Measurements from ENCODE around the gene JAM3. TPM values are rescaled to one million over a fixed set of nuclear protein-coding genes. Genes with fewer than 3 reads are reported as not detected.

JAM3 gene
- total RNA-seq, 1 donor = 57.5 TPM

GRCh38 chr11:134125507-134125906 is 56.6 kb downstream of the JAM3 start:
- no peaks in the 10 kb centered on the region for H3K36me3 ChIP-seq (ENCODE audit: insufficient read depth, low read length)
- H3K9me3 ChIP-seq (ENCODE audit: low read depth, low read length) = no peaks in the 10 kb centered on the region
- peaks cover 32% of the 10 kb centered on the region for H3K4me1 ChIP-seq (ENCODE audit: insufficient read depth, low read length)
- H3K79me2 ChIP-seq (ENCODE audit: insufficient read depth, low read length) = no peaks in the 10 kb centered on the region
- peak overlapping the region; percentile 60 for H3K27ac ChIP-seq (ENCODE audit: low read depth, low read length)
- peak overlapping the region; percentile 76 for H3K4me3 ChIP-seq (ENCODE audit: insufficient read depth, low read length)
- DNase-seq (ENCODE audit: insufficient read length, low spot score, missing footprints) = peak; percentile 67
- H2AFZ ChIP-seq (ENCODE audit: low read length) = peak overlapping the region; percentile 56
- H3K27me3 ChIP-seq (ENCODE audit: insufficient read depth, low read length) = no peaks in the 10 kb centered on the region
- TF ChIP-seq, protein P1, sequence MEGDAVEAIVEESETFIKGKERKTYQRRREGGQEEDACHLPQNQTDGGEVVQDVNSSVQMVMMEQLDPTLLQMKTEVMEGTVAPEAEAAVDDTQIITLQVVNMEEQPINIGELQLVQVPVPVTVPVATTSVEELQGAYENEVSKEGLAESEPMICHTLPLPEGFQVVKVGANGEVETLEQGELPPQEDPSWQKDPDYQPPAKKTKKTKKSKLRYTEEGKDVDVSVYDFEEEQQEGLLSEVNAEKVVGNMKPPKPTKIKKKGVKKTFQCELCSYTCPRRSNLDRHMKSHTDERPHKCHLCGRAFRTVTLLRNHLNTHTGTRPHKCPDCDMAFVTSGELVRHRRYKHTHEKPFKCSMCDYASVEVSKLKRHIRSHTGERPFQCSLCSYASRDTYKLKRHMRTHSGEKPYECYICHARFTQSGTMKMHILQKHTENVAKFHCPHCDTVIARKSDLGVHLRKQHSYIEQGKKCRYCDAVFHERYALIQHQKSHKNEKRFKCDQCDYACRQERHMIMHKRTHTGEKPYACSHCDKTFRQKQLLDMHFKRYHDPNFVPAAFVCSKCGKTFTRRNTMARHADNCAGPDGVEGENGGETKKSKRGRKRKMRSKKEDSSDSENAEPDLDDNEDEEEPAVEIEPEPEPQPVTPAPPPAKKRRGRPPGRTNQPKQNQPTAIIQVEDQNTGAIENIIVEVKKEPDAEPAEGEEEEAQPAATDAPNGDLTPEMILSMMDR (IDR thresholded peaks at IDR 0.05; ENCODE audit: extremely low read depth, low read depth, low read length) = no peak
- H3K4me2 ChIP-seq (ENCODE audit: insufficient read depth, low read length) = peak overlapping the region; percentile 92
- H4K20me1 ChIP-seq (ENCODE audit: insufficient read depth, low read length) = peaks cover 6% of the 10 kb centered on the region

- H3K36me3 ChIP-seq (ENCODE audit: insufficient read depth, low read length) = no peaks in the 10 kb centered on the region
- H4K20me1 ChIP-seq (ENCODE audit: insufficient read depth, low read length) = peaks cover 6% of the 10 kb centered on the region
- peaks cover 24% of the 10 kb centered on the region for H3K4me1 ChIP-seq (ENCODE audit: insufficient read depth, low read length)
- H3K27me3 ChIP-seq (ENCODE audit: insufficient read depth, low read length) = no peaks in the 10 kb centered on the region
- no peaks in the 10 kb centered on the region for H3K79me2 ChIP-seq (ENCODE audit: insufficient read depth, low read length)
- DNase-seq (ENCODE audit: insufficient read length, low spot score, missing footprints) = peak; percentile 93
- peak overlapping the region; percentile 16 for H3K27ac ChIP-seq (ENCODE audit: low read depth, low read length)
- no peaks in the 10 kb centered on the region for H3K9me3 ChIP-seq (ENCODE audit: low read depth, low read length)
- no peak overlapping the region for H3K4me3 ChIP-seq (ENCODE audit: insufficient read depth, low read length)
- H3K4me2 ChIP-seq (ENCODE audit: insufficient read depth, low read length) = peak overlapping the region; percentile 4
- TF ChIP-seq, protein P1 (IDR thresholded peaks at IDR 0.05; ENCODE audit: extremely low read depth, low read depth, low read length) = no peak
- H2AFZ ChIP-seq (ENCODE audit: low read length) = no peak overlapping the region
Measured at GRCh38 chr11:134126217-134126822, 57.4 kb downstream of the JAM3 start.

GRCh38 chr11:134131628-134132244 is 62.9 kb downstream of the JAM3 start:
- H3K27ac ChIP-seq (ENCODE audit: low read depth, low read length) = no peak overlapping the region
- TF ChIP-seq, protein P1 (IDR thresholded peaks at IDR 0.05; ENCODE audit: extremely low read depth, low read depth, low read length) = no peak
- DNase-seq (ENCODE audit: insufficient read length, low spot score, missing footprints) = no peak

GRCh38 chr11:134132808-134133207 is 63.9 kb downstream of the JAM3 start:
- Histone ChIP-seq H3K4me1 (ENCODE audit: insufficient read depth, low read length) (no peaks in the 10 kb centered on the region), H3K27ac (ENCODE audit: low read depth, low read length) (no peak overlapping the region), H3K27me3 (ENCODE audit: insufficient read depth, low read length) (no peaks in the 10 kb centered on the region), H3K79me2 (ENCODE audit: insufficient read depth, low read length) (no peaks in the 10 kb centered on the region), H3K36me3 (ENCODE audit: insufficient read depth, low read length) (no peaks in the 10 kb centered on the region), H4K20me1 (ENCODE audit: insufficient read depth, low read length) (peaks cover 3% of the 10 kb centered on the region), H3K9me3 (ENCODE audit: low read depth, low read length) (no peaks in the 10 kb centered on the region), H3K4me3 (ENCODE audit: insufficient read depth, low read length) (no peak overlapping the region), H2AFZ (ENCODE audit: low read length) (no peak overlapping the region), H3K4me2 (ENCODE audit: insufficient read depth, low read length) (no peak overlapping the region)
- no peak for DNase-seq (ENCODE audit: insufficient read length, low spot score, missing footprints)
- TF ChIP-seq, protein P1 (IDR thresholded peaks at IDR 0.05; ENCODE audit: extremely low read depth, low read depth, low read length) = no peak

More at GRCh38 chr11:134131628-134132244, 62.9 kb downstream of the JAM3 start:
- Histone ChIP-seq H3K4me1 (ENCODE audit: insufficient read depth, low read length) (peaks cover 3% of the 10 kb centered on the region), H3K36me3 (ENCODE audit: insufficient read depth, low read length) (no peaks in the 10 kb centered on the region), H2AFZ (ENCODE audit: low read length) (no peak overlapping the region), H3K4me2 (ENCODE audit: insufficient read depth, low read length) (no peak overlapping the region), H4K20me1 (ENCODE audit: insufficient read depth, low read length) (peaks cover 6% of the 10 kb centered on the region), H3K9me3 (ENCODE audit: low read depth, low read length) (no peaks in the 10 kb centered on the region), H3K79me2 (ENCODE audit: insufficient read depth, low read length) (no peaks in the 10 kb centered on the region), H3K4me3 (ENCODE audit: insufficient read depth, low read length) (no peak overlapping the region), H3K27me3 (ENCODE audit: insufficient read depth, low read length) (no peaks in the 10 kb centered on the region)

All from osteoblast (primary cell).